ENCODE measurements around the gene BBS9. TPM values are rescaled to one million over a fixed set of nuclear protein-coding genes. Genes with fewer than 3 reads are reported as not detected.

The BBS9 gene
- total and polyA plus RNA-seq, 2 of the 4 experiments (the other 2 are of a cell fraction), result 7.9 to 9.5 TPM

- no peak overlapping the region for H3K4me2 ChIP-seq (ENCODE audit: low read depth, low read length)
- no peak overlapping the region for H3K18ac ChIP-seq (ENCODE audit: low read depth, low read length)
- H2AK5ac ChIP-seq (ENCODE audit: low read depth, low read length), result no peak overlapping the region
- H3K36me3 ChIP-seq (ENCODE audit: control insufficient read depth, insufficient read depth, low read length), result no peaks in the 10 kb centered on the region
- no peaks in the 10 kb centered on the region; the same call in 1 of the 2 replicates for H3K4me1 ChIP-seq (ENCODE audit: control insufficient read depth, insufficient read depth, low read length)
- no peak overlapping the region for H3K56ac ChIP-seq (ENCODE audit: extremely low read depth, insufficient read depth, low read length)
- DNase-seq (no peak), ATAC-seq (ENCODE audit: low read depth) (no peak)
- no peak overlapping the region for H2AK9ac ChIP-seq (replicated peaks; ENCODE audit: low read depth, low read length, poor library complexity)
- H3K9me1 ChIP-seq (ENCODE audit: insufficient read depth, low read length), result no peaks in the 10 kb centered on the region
- no peak overlapping the region for H4K91ac ChIP-seq (ENCODE audit: insufficient read depth, low read depth, low read length)
- dilution Hi-C loops (cut with HindIII; ENCODE audit: low sequenced_read_pairs, unreplicated experiment), result no loop called here
- intact Hi-C loops (cut with micrococcal nuclease), result no loop called here
- CTCF ChIA-PET, result no interaction called here
- H2BK5ac ChIP-seq (ENCODE audit: low read depth, low read length, poor library complexity, severe bottlenecking), result no peak overlapping the region
- H3K79me1 ChIP-seq (ENCODE audit: low read depth in 1 of 2, low read length in 2 of 2), result no peaks in the 10 kb centered on the region
- no peak for TF ChIP-seq MAFK (IDR thresholded peaks at IDR 0.05; ENCODE audit: low read depth, low read length)
- no peaks in the 10 kb centered on the region for H3K27me3 ChIP-seq (ENCODE audit: control insufficient read depth, insufficient read depth, low read length)
- no peak overlapping the region for H4K8ac ChIP-seq (ENCODE audit: low read depth in 2 of 2, low read length in 2 of 2)
- in situ Hi-C loops (cut with MboI; ENCODE audit: low sequenced_read_pairs), result no loop called here
- no peak overlapping the region for H2BK20ac ChIP-seq (ENCODE audit: low read depth, low read length)
- no peak overlapping the region for H2AFZ ChIP-seq (replicated peaks; ENCODE audit: low read length, poor library complexity)
- no peak overlapping the region for H3K4me3 ChIP-seq (ENCODE audit: insufficient read depth, low read depth, low read length)
- no peak overlapping the region for H3K9ac ChIP-seq (ENCODE audit: low read depth, low read length)
- POLR2A ChIA-PET (ENCODE audit: unreplicated experiment), result no interaction called here
- no peak overlapping the region for H3K27ac ChIP-seq (ENCODE audit: insufficient read depth, low read length)
- H3K9me3 ChIP-seq (ENCODE audit: control insufficient read depth, insufficient read depth, low read length), result peaks cover 9% of the 10 kb centered on the region
- H3K14ac ChIP-seq (replicated peaks; ENCODE audit: low read depth, low read length), result no peak overlapping the region
- no peaks in the 10 kb centered on the region for H4K20me1 ChIP-seq (ENCODE audit: insufficient read depth, low read length)
- H4K5ac ChIP-seq (ENCODE audit: low read depth, low read length), result no peak overlapping the region
- no peak overlapping the region for H3K23ac ChIP-seq (ENCODE audit: low read depth, low read length)
- no TSS peak for BruUV-seq (replicated peaks)
- no CpG with 5 or more reads among the region's 2 CpGs for WGBS, 2 experiments (ENCODE audit: extremely low coverage in 2 of 2, insufficient read length in 1 of 2)
- H3K4ac ChIP-seq (ENCODE audit: low read depth, low read length), result no peak overlapping the region
- H2BK120ac ChIP-seq (ENCODE audit: low read depth, low read length), result no peak overlapping the region
- no peak overlapping the region for H2BK15ac ChIP-seq (ENCODE audit: low read depth, low read length)
Measured at GRCh38 chr7:33212144-33212543, 82.8 kb downstream of the BBS9 start.
